Smooth muscle cell (in vitro differentiated cells): ENCODE measurements around the gene OR4F16. TPM values are rescaled to one million over a fixed set of nuclear protein-coding genes. Genes with fewer than 3 reads are reported as not detected.
"Not testable (repeated sequence)": the region's sequence is repeated elsewhere in the genome, so short reads cannot be mapped to it uniquely, and the experiment has no call there.

ENCODE experiments used
- DNase-seq: peaks from one replicate; lab custom pipeline; 2025; ENCODE audit not compliant: unreplicated experiment; lab: John Stamatoyannopoulos, UW
- H2AFZ ChIP-seq: fragments of 200-600 bp; sonication (generic); 2 replicates; pipeline ENCODE4 v1.6.0; 2016; ENCODE audit warnings: antibody characterized with exemption, low read depth, mild to moderate bottlenecking
- H3F3A ChIP-seq: fragments of 200-600 bp; sonication (generic); 2 replicates; pipeline ENCODE4 v1.6.0; 2017; ENCODE audit warnings: antibody characterized with exemption, low read depth
- H3K27ac ChIP-seq: fragments of 200-600 bp; sonication (generic); 2 replicates; pipeline ENCODE4 v1.5.1; 2016; ENCODE audit warnings: low read depth, mild to moderate bottlenecking
- H3K27me3 ChIP-seq: fragments of 200-600 bp; sonication (generic); 2 replicates; pipeline ENCODE4 v1.6.1; 2016; ENCODE audit warnings: low read depth, mild to moderate bottlenecking
- H3K36me3 ChIP-seq: fragments of 200-600 bp; sonication (generic); 2 replicates; pipeline ENCODE4 v1.5.1; 2016; ENCODE audit warnings: low read depth
- H3K4me1 ChIP-seq: fragments of 200-600 bp; sonication (generic); 2 replicates; pipeline ENCODE4 v1.5.1; 2016; ENCODE audit warnings: low read depth
- H3K4me2 ChIP-seq: fragments of 200-600 bp; sonication (generic); 2 replicates; pipeline ENCODE4 v1.6.0; 2016; ENCODE audit warnings: mild to moderate bottlenecking
- H3K4me3 ChIP-seq: fragments of 200-600 bp; sonication (generic); 2 replicates; pipeline ENCODE4 v1.5.1; 2016; ENCODE audit warnings: mild to moderate bottlenecking
- H3K79me2 ChIP-seq: fragments of 200-600 bp; sonication (generic); 2 replicates; pipeline ENCODE4 v1.6.0; 2016; ENCODE audit warnings: low read depth, mild to moderate bottlenecking
- H3K9ac ChIP-seq: fragments of 200-600 bp; sonication (generic); 2 replicates; pipeline ENCODE4 v1.6.0; 2016; ENCODE audit warnings: low read depth
- H3K9me3 ChIP-seq: fragments of 200-600 bp; sonication (generic); replicated peaks from 2 replicates; pipeline ENCODE4 v1.5.1; 2016; ENCODE audit warnings: low read depth
- H4K20me1 ChIP-seq: fragments of 200-600 bp; sonication (generic); 2 replicates; pipeline ENCODE4 v1.6.0; 2016; ENCODE audit warnings: low read depth
- WGBS: methylation state at CpG from one replicate; pipeline ENCODE4 v1.1.7; 2016; ENCODE audit warnings: low lambda C conversion rate; 5-methylcytosine and 5-hydroxymethylcytosine counted together
- polyA plus RNA-seq: library from polyadenylated mRNA; unstranded; fragments of >200 nt; fragmentation: Nextera tagmentation; extraction: Ambion mirVana; gene quantifications from 2 replicates; pipeline ENCODE4 v1.2.1, GENCODE V29; 2016
- total RNA-seq: library from RNA; depleted of rRNA; stranded (reverse); fragments of >200 nt; gene quantifications from 2 replicates; pipeline ENCODE4 v1.2.3, GENCODE V29; 2014

The OR4F16 gene
- total RNA-seq (0.27 TPM in 1 of 2 replicates, not detected in the other), polyA plus RNA-seq (not detected in 2 replicates)

GRCh38 chr1:686554-686953 is at the start of gene OR4F16:
TSS of gene OR4F16 (minus strand) at chr1:686654. CDS start at chr1:686654, 0 bp downstream.
- not testable (repeated sequence) for H3K27me3 ChIP-seq, H3K79me2 ChIP-seq, H3K4me1 ChIP-seq, H3K36me3 ChIP-seq, H3K27ac ChIP-seq, H3K9ac ChIP-seq, H3K4me3 ChIP-seq, H2AFZ ChIP-seq, DNase-seq, H3K4me2 ChIP-seq, H3F3A ChIP-seq, H3K9me3 ChIP-seq, H4K20me1 ChIP-seq

- H3K27me3 ChIP-seq, H3K79me2 ChIP-seq, H3K36me3 ChIP-seq, H3K9me3 ChIP-seq, H4K20me1 ChIP-seq, H3K4me1 ChIP-seq, H3K9ac ChIP-seq, H3K4me3 ChIP-seq, H3K27ac ChIP-seq, DNase-seq, H3F3A ChIP-seq, H2AFZ ChIP-seq, H3K4me2 ChIP-seq: not testable (repeated sequence)
- WGBS: 61% methylated on average over 2 of the region's 3 CpGs
These were observed 47.2 kb upstream of the OR4F16 start for GRCh38 chr1:733649-734048.

GRCh38 chr1:727040-727439 is 40.6 kb upstream of the OR4F16 start:
- not testable (repeated sequence) for H3F3A ChIP-seq, H3K27ac ChIP-seq, H2AFZ ChIP-seq, H3K27me3 ChIP-seq, H3K9ac ChIP-seq, DNase-seq, H3K4me2 ChIP-seq, H4K20me1 ChIP-seq, H3K9me3 ChIP-seq, H3K36me3 ChIP-seq, H3K4me1 ChIP-seq, H3K4me3 ChIP-seq, H3K79me2 ChIP-seq
- WGBS: 95% methylated on average over 8 of the region's 20 CpGs

Other genes starting within 250 kb of the OR4F16 start
- gene OR4F29, start 235.0 kb downstream of the OR4F16 start, total RNA-seq: 0.27 TPM in 1 of 2 replicates, not detected in the other
- not detected in 2 replicates for gene OR4F29, start 235.0 kb downstream of the OR4F16 start, polyA plus RNA-seq
- gene SAMD11, start 237.3 kb upstream of the OR4F16 start, total RNA-seq: 7.5 and 18.0 TPM in 2 replicates
- gene SAMD11, start 237.3 kb upstream of the OR4F16 start, polyA plus RNA-seq: 21.1 and 24.1 TPM in 2 replicates